ENCODE measurements around the gene SOST. TPM values are rescaled to one million over a fixed set of nuclear protein-coding genes. Genes with fewer than 3 reads are reported as not detected.

SOST gene
- total RNA-seq, 1 experiment from 2014 or later = 0.07 TPM

DNA sequence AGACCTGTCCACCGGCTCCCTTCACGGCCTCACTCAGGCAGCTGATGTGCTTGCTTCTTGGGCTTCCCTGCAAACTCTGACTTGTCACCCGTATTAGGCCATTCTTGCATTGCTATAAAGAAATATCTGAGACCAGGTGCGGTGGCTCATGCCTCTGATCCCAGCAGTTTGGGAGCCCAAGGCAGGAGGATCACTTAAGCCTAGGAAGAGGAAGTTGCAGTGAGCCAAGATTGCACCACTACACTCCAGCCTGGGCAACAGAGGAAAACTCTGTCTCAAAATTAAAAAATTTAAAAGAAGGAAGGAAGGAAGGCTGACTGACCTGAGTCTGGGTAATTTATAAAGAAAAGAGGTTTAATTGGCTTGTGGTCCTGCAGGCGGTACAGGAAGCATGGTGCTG lies 17.0 kb downstream of the SOST start:
- CTCF ChIA-PET = interaction anchor here (0.5 to 1.4 kb wide), 2 partner anchors 48 to 165 kb away, joined by 4 to 5 read pairs; no protein-coding TSS in a partner anchor
- POLR2A ChIA-PET = interaction anchor here (0.6 kb wide), 1 partner anchor 73 kb away, joined by 5 read pairs; no protein-coding TSS in a partner anchor
- H3K9me3 Mint-ChIP-seq = peaks cover 5% of the 10 kb centered on the region; the same call in 1 of the 2 replicates
- no peak for DNase-seq (ENCODE audit: low spot score)
- TF ChIP-seq ETV6 (CRISPR knock-in tag; IDR thresholded peaks at IDR 0.05) = no peak
- TF ChIP-seq GABPB1 (CRISPR knock-in tag; IDR thresholded peaks at IDR 0.05) = no peak
- H3K36me3 Mint-ChIP-seq = no peaks in the 10 kb centered on the region
- ATAC-seq = no peak
- H3K4me1 Mint-ChIP-seq = peaks cover 37% of the 10 kb centered on the region
- H3K27me3 Mint-ChIP-seq (ENCODE audit: low read depth) = no peaks in the 10 kb centered on the region; the same call in 1 of the 2 replicates
- H3K27ac Mint-ChIP-seq = no peak overlapping the region
- no peak overlapping the region for H3K4me3 Mint-ChIP-seq

DNA sequence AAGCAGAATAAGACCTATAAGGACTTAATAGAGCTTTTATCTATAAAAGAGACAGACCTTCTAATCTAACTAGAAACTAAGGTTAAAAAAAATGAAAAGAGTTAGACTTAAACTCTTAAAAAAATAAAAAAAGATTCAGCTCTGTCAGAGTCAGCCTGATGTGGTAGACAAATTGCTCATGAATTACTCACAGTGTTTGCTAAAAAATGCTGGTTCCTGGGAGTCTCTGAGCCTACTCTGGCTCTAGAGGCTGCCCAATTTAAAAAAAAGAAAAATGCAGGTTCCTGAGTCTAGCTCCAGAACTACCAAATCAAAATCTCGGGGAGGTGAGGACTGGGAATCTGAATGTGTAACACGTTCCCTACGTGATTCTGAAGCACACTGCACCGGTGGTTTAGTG lies 18.1 kb downstream of the SOST start:
- ChIA-PET POLR2A (no interaction called here), CTCF (interaction anchor here (0.9 to 1.6 kb wide), 4 partner anchors 20 to 105 kb away, joined by 3 to 5 read pairs (median 4); no protein-coding TSS in a partner anchor)
- no peak for ATAC-seq
- DNase-seq (ENCODE audit: low spot score) = no peak
- H3K27me3 Mint-ChIP-seq (ENCODE audit: low read depth) = no peaks in the 10 kb centered on the region; the same call in 1 of the 2 replicates
- H3K4me1 Mint-ChIP-seq = peaks cover 31% of the 10 kb centered on the region
- H3K27ac Mint-ChIP-seq = no peak overlapping the region
- no peak overlapping the region for H3K4me3 Mint-ChIP-seq
- TF ChIP-seq, protein P1, sequence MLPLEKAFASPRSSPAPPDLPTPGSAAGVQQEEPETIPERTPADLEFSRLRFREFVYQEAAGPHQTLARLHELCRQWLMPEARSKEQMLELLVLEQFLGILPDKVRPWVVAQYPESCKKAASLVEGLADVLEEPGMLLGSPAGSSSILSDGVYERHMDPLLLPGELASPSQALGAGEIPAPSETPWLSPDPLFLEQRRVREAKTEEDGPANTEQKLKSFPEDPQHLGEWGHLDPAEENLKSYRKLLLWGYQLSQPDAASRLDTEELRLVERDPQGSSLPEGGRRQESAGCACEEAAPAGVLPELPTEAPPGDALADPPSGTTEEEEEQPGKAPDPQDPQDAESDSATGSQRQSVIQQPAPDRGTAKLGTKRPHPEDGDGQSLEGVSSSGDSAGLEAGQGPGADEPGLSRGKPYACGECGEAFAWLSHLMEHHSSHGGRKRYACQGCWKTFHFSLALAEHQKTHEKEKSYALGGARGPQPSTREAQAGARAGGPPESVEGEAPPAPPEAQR (CRISPR knock-in tag; IDR thresholded peaks at IDR 0.05) = no peak
- no peak for TF ChIP-seq SMAD4 (CRISPR knock-in tag; IDR thresholded peaks at IDR 0.05)
- H3K36me3 Mint-ChIP-seq = no peaks in the 10 kb centered on the region
- peaks cover 5% of the 10 kb centered on the region; the same call in 1 of the 2 replicates for H3K9me3 Mint-ChIP-seq

DNA sequence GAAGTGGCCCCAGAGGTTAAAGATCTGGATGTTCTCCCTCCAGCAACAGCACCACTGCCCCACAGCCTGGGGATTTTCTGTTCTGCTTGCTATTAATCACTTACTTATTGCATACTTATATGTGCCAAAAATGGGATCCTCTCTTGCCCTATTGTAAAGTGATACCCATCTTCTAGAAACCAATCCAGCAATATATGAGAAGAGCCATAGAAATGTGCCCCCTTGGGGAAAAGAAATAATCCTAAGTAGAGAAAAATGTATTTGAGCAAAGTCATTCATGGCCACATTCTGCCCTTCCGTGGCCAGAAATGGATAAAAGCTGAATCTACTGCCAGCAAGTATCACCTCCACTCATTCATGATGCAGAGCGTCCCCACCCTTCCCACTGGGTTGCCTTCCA lies 20.9 kb downstream of the SOST start:
- CTCF ChIA-PET = interaction anchor here (1.4 kb wide), 1 partner anchor 42 kb away, joined by 5 read pairs; no protein-coding TSS in a partner anchor

More for the DNA sequence above, 20.9 kb downstream of the SOST start:
- DNase-seq (ENCODE audit: low spot score) (no peak), ATAC-seq (no peak)
- no peak overlapping the region for H3K27ac Mint-ChIP-seq
- H3K4me3 Mint-ChIP-seq = no peak overlapping the region
- peaks cover 14% of the 10 kb centered on the region for H3K4me1 Mint-ChIP-seq
- H3K27me3 Mint-ChIP-seq (ENCODE audit: low read depth) = no peaks in the 10 kb centered on the region
- H3K9me3 Mint-ChIP-seq = peaks cover 20% of the 10 kb centered on the region
- POLR2A ChIA-PET = no interaction called here
- TF ChIP-seq ZNF671 (CRISPR knock-in tag; IDR thresholded peaks at IDR 0.05) = no peak
- TF ChIP-seq, protein P2, sequence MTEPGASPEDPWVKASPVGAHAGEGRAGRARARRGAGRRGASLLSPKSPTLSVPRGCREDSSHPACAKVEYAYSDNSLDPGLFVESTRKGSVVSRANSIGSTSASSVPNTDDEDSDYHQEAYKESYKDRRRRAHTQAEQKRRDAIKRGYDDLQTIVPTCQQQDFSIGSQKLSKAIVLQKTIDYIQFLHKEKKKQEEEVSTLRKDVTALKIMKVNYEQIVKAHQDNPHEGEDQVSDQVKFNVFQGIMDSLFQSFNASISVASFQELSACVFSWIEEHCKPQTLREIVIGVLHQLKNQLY (CRISPR knock-in tag; IDR thresholded peaks at IDR 0.05) = no peak
- TF ChIP-seq, protein P3, sequence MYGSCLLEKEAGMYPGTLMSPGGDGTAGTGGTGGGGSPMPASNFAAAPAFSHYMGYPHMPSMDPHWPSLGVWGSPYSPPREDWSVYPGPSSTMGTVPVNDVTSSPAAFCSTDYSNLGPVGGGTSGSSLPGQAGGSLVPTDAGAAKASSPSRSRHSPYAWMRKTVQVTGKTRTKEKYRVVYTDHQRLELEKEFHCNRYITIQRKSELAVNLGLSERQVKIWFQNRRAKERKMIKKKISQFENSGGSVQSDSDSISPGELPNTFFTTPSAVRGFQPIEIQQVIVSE (CRISPR knock-in tag; IDR thresholded peaks at IDR 0.05; ENCODE audit: borderline replicate concordance) = no peak
- TF ChIP-seq NFYB (CRISPR knock-in tag; conservative IDR thresholded peaks at IDR 0.05; ENCODE audit: low read depth) = no peak
- TF ChIP-seq OVOL2 (CRISPR knock-in tag; IDR thresholded peaks at IDR 0.05; ENCODE audit: borderline replicate concordance) = no peak
- TF ChIP-seq, protein P4, sequence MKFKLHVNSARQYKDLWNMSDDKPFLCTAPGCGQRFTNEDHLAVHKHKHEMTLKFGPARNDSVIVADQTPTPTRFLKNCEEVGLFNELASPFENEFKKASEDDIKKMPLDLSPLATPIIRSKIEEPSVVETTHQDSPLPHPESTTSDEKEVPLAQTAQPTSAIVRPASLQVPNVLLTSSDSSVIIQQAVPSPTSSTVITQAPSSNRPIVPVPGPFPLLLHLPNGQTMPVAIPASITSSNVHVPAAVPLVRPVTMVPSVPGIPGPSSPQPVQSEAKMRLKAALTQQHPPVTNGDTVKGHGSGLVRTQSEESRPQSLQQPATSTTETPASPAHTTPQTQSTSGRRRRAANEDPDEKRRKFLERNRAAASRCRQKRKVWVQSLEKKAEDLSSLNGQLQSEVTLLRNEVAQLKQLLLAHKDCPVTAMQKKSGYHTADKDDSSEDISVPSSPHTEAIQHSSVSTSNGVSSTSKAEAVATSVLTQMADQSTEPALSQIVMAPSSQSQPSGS (CRISPR knock-in tag; IDR thresholded peaks at IDR 0.05; ENCODE audit: borderline replicate concordance, low read depth) = no peak
- TF ChIP-seq NFE2L1 (CRISPR knock-in tag; IDR thresholded peaks at IDR 0.05) = no peak
- no peak for TF ChIP-seq GRHL2 (CRISPR knock-in tag; IDR thresholded peaks at IDR 0.05; ENCODE audit: insufficient replicate concordance, severe bottlenecking)
- TF ChIP-seq ZNF138 (CRISPR knock-in tag; conservative IDR thresholded peaks at IDR 0.05) = no peak
- no peak for TF ChIP-seq ZNF263 (CRISPR knock-in tag; IDR thresholded peaks at IDR 0.05; ENCODE audit: low read depth)
- TF ChIP-seq, protein P1 (CRISPR knock-in tag; IDR thresholded peaks at IDR 0.05) = no peak
- TF ChIP-seq JAZF1 (CRISPR knock-in tag; IDR thresholded peaks at IDR 0.05) = no peak
- TF ChIP-seq ESRRA (CRISPR knock-in tag; IDR thresholded peaks at IDR 0.05; ENCODE audit: borderline replicate concordance) = no peak
- no peak for TF ChIP-seq SMAD4 (CRISPR knock-in tag; IDR thresholded peaks at IDR 0.05)
- no peak for TF ChIP-seq CREM (CRISPR knock-in tag; IDR thresholded peaks at IDR 0.05)
- TF ChIP-seq, protein P5, sequence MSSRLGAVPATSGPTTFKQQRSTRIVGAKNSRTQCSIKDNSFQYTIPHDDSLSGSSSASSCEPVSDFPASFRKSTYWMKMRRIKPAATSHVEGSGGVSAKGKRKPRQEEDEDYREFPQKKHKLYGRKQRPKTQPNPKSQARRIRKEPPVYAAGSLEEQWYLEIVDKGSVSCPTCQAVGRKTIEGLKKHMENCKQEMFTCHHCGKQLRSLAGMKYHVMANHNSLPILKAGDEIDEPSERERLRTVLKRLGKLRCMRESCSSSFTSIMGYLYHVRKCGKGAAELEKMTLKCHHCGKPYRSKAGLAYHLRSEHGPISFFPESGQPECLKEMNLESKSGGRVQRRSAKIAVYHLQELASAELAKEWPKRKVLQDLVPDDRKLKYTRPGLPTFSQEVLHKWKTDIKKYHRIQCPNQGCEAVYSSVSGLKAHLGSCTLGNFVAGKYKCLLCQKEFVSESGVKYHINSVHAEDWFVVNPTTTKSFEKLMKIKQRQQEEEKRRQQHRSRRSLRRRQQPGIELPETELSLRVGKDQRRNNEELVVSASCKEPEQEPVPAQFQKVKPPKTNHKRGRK (CRISPR knock-in tag; IDR thresholded peaks at IDR 0.05; ENCODE audit: borderline replicate concordance) = no peak
- TF ChIP-seq ZBTB21 (CRISPR knock-in tag; IDR thresholded peaks at IDR 0.05; ENCODE audit: borderline replicate concordance) = no peak
- TF ChIP-seq RORB (CRISPR knock-in tag; IDR thresholded peaks at IDR 0.05) = no peak
- TF ChIP-seq, protein P6, sequence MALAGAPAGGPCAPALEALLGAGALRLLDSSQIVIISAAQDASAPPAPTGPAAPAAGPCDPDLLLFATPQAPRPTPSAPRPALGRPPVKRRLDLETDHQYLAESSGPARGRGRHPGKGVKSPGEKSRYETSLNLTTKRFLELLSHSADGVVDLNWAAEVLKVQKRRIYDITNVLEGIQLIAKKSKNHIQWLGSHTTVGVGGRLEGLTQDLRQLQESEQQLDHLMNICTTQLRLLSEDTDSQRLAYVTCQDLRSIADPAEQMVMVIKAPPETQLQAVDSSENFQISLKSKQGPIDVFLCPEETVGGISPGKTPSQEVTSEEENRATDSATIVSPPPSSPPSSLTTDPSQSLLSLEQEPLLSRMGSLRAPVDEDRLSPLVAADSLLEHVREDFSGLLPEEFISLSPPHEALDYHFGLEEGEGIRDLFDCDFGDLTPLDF (CRISPR knock-in tag; IDR thresholded peaks at IDR 0.05) = no peak
- H3K36me3 Mint-ChIP-seq = peaks cover 12% of the 10 kb centered on the region

Measured in WTC11 (cell line).